ENCODE measurements around the gene PRR5.

DNA sequence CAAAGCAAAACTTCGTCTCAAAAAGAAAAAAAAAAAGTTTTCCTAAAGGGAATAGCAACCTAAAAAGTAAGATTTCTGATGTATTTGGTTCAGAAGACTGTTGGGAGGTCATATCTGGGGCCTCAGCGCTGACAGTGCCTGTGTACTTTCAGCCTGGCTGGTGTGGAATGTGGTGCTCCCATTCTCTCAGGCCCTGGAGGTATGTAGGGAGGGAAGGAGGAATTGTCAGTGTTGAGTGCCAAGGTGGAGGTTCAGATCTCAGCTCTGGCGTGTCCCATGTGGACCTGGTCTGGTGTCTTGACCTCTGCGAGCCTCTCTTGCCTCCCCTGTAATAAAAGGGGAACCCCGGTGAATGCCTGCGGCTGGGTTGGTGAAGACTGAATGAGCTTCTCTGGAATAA is 22.4 kb downstream of the PRR5 start:
- TF ChIP-seq, protein P1, sequence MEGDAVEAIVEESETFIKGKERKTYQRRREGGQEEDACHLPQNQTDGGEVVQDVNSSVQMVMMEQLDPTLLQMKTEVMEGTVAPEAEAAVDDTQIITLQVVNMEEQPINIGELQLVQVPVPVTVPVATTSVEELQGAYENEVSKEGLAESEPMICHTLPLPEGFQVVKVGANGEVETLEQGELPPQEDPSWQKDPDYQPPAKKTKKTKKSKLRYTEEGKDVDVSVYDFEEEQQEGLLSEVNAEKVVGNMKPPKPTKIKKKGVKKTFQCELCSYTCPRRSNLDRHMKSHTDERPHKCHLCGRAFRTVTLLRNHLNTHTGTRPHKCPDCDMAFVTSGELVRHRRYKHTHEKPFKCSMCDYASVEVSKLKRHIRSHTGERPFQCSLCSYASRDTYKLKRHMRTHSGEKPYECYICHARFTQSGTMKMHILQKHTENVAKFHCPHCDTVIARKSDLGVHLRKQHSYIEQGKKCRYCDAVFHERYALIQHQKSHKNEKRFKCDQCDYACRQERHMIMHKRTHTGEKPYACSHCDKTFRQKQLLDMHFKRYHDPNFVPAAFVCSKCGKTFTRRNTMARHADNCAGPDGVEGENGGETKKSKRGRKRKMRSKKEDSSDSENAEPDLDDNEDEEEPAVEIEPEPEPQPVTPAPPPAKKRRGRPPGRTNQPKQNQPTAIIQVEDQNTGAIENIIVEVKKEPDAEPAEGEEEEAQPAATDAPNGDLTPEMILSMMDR (IDR thresholded peaks at IDR 0.05): no peak
- no peak for TF ChIP-seq EZH2 (IDR thresholded peaks at IDR 0.05; ENCODE audit: borderline replicate concordance, insufficient read depth, low read depth, low read length, poor library complexity, severe bottlenecking)

Data from B cell (primary cell).